ENCODE data around the gene ZBTB45.

Gene ZBTB45

GRCh38 chr19:58554494-58555368, 35.1 kb upstream of the ZBTB45 start, which contains the start of gene CHMP2A (continued):
- TF ChIP-seq ZBTB11 (tag by site-specific recombination; conservative IDR thresholded peaks at IDR 0.05; ENCODE audit: low read depth) (peak; percentile 98), ZNF280C (tag by site-specific recombination; IDR thresholded peaks at IDR 0.05) (no peak), ZNF704 (tag by site-specific recombination; IDR thresholded peaks at IDR 0.05) (no peak), HOXC10 (CRISPR knock-in tag; IDR thresholded peaks at IDR 0.05) (peak; percentile 75; the same call in 1 of the 2 replicates), ZNF10 (tag by site-specific recombination; IDR thresholded peaks at IDR 0.05) (peak; percentile 36; the same call in 1 of the 2 replicates), ZNF174 (tag by site-specific recombination; IDR thresholded peaks at IDR 0.05) (no peak), ZNF248 (tag by site-specific recombination; IDR thresholded peaks at IDR 0.05) (no peak), ZNF670 (tag by site-specific recombination; IDR thresholded peaks at IDR 0.05; ENCODE audit: low read depth) (no peak), ZNF791 (tag by site-specific recombination; IDR thresholded peaks at IDR 0.05) (no peak), GLI4 (tag by site-specific recombination; IDR thresholded peaks at IDR 0.05) (no peak), KLF16 (tag by site-specific recombination; IDR thresholded peaks at IDR 0.05) (peak; percentile 80), ZBTB48 (tag by site-specific recombination; IDR thresholded peaks at IDR 0.05) (peak; percentile 74; the same call in 1 of the 2 replicates), ZNF785 (tag by site-specific recombination; IDR thresholded peaks at IDR 0.05) (no peak), ZIC2 (tag by site-specific recombination; IDR thresholded peaks at IDR 0.05) (no peak), ZNF274 (IDR thresholded peaks at IDR 0.05; ENCODE audit: low read length) (no peak), ZNF274 (tag by site-specific recombination; IDR thresholded peaks at IDR 0.05; ENCODE audit: borderline replicate concordance) (no peak), ZNF221 (tag by site-specific recombination; IDR thresholded peaks at IDR 0.05; ENCODE audit: borderline replicate concordance) (no peak), ZNF112 (tag by site-specific recombination; IDR thresholded peaks at IDR 0.05) (no peak), ZNF148 (tag by site-specific recombination; IDR thresholded peaks at IDR 0.05; ENCODE audit: borderline replicate concordance) (no peak; the same call in 1 of the 2 replicates), ELK4 (IDR thresholded peaks at IDR 0.05; ENCODE audit: borderline replicate concordance, low read depth, low read length) (peak; percentile 72; the same call in 1 of the 2 replicates), ZNF132 (tag by site-specific recombination; IDR thresholded peaks at IDR 0.05; ENCODE audit: borderline replicate concordance) (no peak), ZNF239 (tag by site-specific recombination; IDR thresholded peaks at IDR 0.05) (no peak), ZNF223 (tag by site-specific recombination; IDR thresholded peaks at IDR 0.05) (no peak), ZNF701 (tag by site-specific recombination; IDR thresholded peaks at IDR 0.05) (no peak), ZNF404 (tag by site-specific recombination; IDR thresholded peaks at IDR 0.05) (no peak), INSM2 (tag by site-specific recombination; IDR thresholded peaks at IDR 0.05) (no peak), ZNF211 (tag by site-specific recombination; IDR thresholded peaks at IDR 0.05; ENCODE audit: low read depth) (no peak), ZNF621 (tag by site-specific recombination; IDR thresholded peaks at IDR 0.05) (no peak)
